ENCODE measurements around the gene RDM1.

- peak; percentile 93 for TF ChIP-seq MAX (IDR thresholded peaks at IDR 0.05)
- TF ChIP-seq EP300 (IDR thresholded peaks at IDR 0.05; ENCODE audit: borderline replicate concordance) = no peak
- TF ChIP-seq CEBPB (IDR thresholded peaks at IDR 0.05) = no peak
Measured at GRCh38 chr17:35930211-35931065, at the start of gene RDM1.

All from Ishikawa (cell line).